Muscle of leg (tissue), 11 donors: Measurements from ENCODE around the gene LRP1B. TPM values are rescaled to one million over a fixed set of nuclear protein-coding genes. Genes with fewer than 3 reads are reported as not detected.

Experiments
- DNase-seq: peaks from one replicate; pipeline ENCODE4 v3.0.0; 2013
- H3K27ac ChIP-seq: one replicate; pipeline ENCODE4 v1.5.1; 2013; ENCODE audit warnings: mild to moderate bottlenecking, low read length, control low read depth
- H3K27me3 ChIP-seq: one replicate; pipeline ENCODE4 v1.6.1; 2013; ENCODE audit warnings: low read length; ENCODE audit not compliant: control insufficient read depth, insufficient read depth
- H3K36me3 ChIP-seq: one replicate; pipeline ENCODE4 v1.6.1; 2013; ENCODE audit warnings: low read length; ENCODE audit not compliant: control insufficient read depth, insufficient read depth
- H3K4me1 ChIP-seq: one replicate; pipeline ENCODE4 v1.6.1; 2013; ENCODE audit warnings: low read length; ENCODE audit not compliant: control insufficient read depth, insufficient read depth
- H3K4me3 ChIP-seq: one replicate; pipeline ENCODE4 v1.5.1; 2013; ENCODE audit warnings: low read length, control low read depth
- H3K9me3 ChIP-seq: replicated peaks from 2 replicates; pipeline ENCODE4 v1.6.1; 2013; ENCODE audit warnings: low read depth, low read length; ENCODE audit not compliant: control insufficient read depth
- WGBS: methylation state at CpG from one replicate; pipeline ENCODE4 v1.1.5; 2013; ENCODE audit warnings: missing lambda C conversion rate; ENCODE audit not compliant: insufficient coverage; 5-methylcytosine and 5-hydroxymethylcytosine counted together
- polyA plus RNA-seq, 8 donors: library from polyadenylated mRNA; unstranded; fragments of 120-200 nt; gene quantifications; one replicate each; pipeline versions ENCODE4 v1.2.1 to v1.2.3, GENCODE V29; 2013; ENCODE audit warnings: inconsistent platforms in 1 of 8, low replicate concordance in 1 of 8; ENCODE audit not compliant: insufficient read length in 8 of 8, insufficient read depth in 1 of 8
- total RNA-seq: library from RNA; stranded (reverse); fragments of 120-200 nt; gene quantifications from one replicate; pipeline ENCODE4 v1.2.4, GENCODE V29; 2013

Gene LRP1B
- total and polyA plus RNA-seq, 9 donors, result 0.84 to 2.3 (median 1.4) TPM

DNA sequence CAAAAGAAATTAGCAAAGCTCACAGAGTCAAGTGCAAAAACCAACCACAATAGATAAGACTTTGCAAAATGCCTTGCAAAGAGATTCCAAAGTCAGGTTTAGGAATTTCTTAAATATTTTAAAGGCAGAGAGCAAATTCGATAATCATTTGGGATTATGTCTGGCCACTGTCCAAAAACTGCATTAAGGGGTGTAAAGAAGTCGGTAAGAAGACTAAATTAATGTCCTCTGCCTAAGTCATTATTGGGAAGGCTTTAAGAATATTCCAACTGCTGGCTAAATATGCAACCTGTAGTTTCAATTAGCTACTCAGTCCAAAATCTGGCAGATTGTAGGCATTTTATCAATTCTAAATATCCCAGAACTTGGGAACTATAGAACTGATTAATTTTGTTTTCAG is 13.7 kb upstream of the LRP1B start:
- no peak for DNase-seq
- Histone ChIP-seq H3K4me3 (no peak overlapping the region), H3K27ac (no peak overlapping the region), H3K36me3 (no peaks in the 10 kb centered on the region), H3K27me3 (no peaks in the 10 kb centered on the region), H3K4me1 (no peaks in the 10 kb centered on the region), H3K9me3 (no peaks in the 10 kb centered on the region)
- WGBS, result no CpG with 5 or more reads among the region's 2 CpGs

DNA sequence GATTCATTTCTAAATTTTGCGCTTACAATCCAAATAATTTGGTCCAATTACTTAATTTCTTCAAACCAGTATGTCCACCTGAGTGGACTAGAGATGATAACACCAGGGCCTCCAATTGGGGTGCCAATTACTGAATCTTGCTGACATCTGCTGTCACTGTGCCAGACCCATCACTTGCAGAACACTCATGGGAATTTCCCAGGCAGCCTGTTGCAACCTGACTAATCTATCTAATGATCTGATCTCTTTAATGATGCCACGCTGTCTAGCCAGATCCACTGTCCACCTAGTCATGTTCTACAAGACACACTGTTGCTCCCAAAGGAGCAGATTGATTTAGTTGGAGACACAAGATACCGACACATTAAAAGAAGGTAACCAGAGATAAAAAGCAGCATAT is 11.8 kb upstream of the LRP1B start:
- Histone ChIP-seq H3K36me3 (no peaks in the 10 kb centered on the region), H3K27ac (no peak overlapping the region), H3K9me3 (no peaks in the 10 kb centered on the region), H3K4me3 (no peak overlapping the region), H3K4me1 (no peaks in the 10 kb centered on the region), H3K27me3 (no peaks in the 10 kb centered on the region)
- DNase-seq, result no peak
- WGBS, result 100% methylated on average over 1 of the region's 3 CpGs

DNA sequence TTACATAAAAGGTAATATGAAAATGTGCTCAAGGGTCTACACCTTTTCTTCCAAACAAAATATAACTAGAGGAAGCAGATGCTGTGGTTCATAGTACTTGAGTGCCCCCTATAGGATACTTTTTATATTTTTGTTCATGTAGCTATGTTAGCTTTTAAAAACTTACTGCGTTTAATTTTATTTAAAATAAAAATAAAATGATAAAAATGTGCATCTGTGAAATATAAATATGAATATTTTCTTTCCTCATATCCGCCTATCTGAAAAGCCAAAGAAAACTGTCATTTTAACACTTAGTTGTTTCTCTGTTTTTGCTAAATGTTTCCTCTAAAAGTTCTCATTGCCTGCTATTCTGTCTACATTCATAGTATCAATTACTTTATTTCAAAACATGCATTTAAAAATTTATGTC is 9.6 kb upstream of the LRP1B start:
- peak; percentile 30 for DNase-seq
- Histone ChIP-seq H3K36me3 (no peaks in the 10 kb centered on the region), H3K4me3 (no peak overlapping the region), H3K9me3 (no peaks in the 10 kb centered on the region), H3K27me3 (no peaks in the 10 kb centered on the region), H3K27ac (no peak overlapping the region), H3K4me1 (no peaks in the 10 kb centered on the region)
- WGBS, result no CpG with 5 or more reads among the region's 2 CpGs

DNA sequence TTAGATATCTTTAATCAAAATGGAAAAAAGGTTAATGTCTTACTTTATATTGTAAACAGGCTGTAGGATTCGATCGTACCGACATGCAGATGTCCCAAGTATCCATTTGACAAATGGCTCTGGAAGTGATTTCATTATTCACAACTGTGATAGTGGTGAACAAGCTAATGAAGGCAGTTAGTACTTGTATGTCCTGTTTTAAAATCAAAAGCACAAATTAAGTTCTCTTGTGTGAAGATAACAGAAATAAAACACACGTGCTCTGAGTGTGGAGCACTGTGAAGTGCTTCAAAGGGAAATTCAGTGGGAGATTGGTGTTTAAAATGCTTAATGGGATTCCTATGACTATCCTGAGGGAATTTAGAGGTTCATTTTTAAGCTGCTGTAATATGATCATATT is 8.6 kb upstream of the LRP1B start:
- no peak for DNase-seq
- Histone ChIP-seq H3K27ac (no peak overlapping the region), H3K4me3 (no peak overlapping the region), H3K4me1 (no peaks in the 10 kb centered on the region), H3K27me3 (no peaks in the 10 kb centered on the region), H3K9me3 (no peaks in the 10 kb centered on the region), H3K36me3 (no peaks in the 10 kb centered on the region)
- WGBS, result 70% methylated on average over 1 of the region's 4 CpGs

DNA sequence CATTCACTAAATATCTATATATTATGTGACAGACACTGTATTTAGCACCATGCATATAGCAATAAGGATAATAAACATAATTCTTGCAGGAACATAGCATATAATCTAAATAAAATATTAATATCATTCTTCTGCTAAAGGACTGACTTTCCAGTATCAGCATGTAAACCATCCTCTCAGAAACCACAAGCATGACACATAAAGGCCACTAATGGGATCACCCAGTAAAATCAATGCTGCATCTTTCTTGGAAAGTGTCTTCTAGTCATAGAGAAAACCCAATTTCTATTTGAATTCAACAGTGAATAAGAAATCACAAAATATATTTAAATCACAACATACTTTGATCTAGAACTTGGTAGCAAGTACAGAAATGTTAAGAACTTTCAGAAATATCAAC is 5.8 kb upstream of the LRP1B start:
- no peaks in the 10 kb centered on the region for H3K36me3 ChIP-seq
- no peak overlapping the region for H3K4me3 ChIP-seq
- no peaks in the 10 kb centered on the region for H3K9me3 ChIP-seq
- no peak for DNase-seq
- no peaks in the 10 kb centered on the region for H3K4me1 ChIP-seq
- H3K27ac ChIP-seq, result no peak overlapping the region
- peaks cover 1% of the 10 kb centered on the region for H3K27me3 ChIP-seq

- H3K4me1 ChIP-seq, result peaks cover 3% of the 10 kb centered on the region
- H3K9me3 ChIP-seq, result no peaks in the 10 kb centered on the region
- H3K4me3 ChIP-seq, result no peak overlapping the region
- no peaks in the 10 kb centered on the region for H3K36me3 ChIP-seq
- DNase-seq, result peak; percentile 16
- 40% methylated on average over 1 of the region's 3 CpGs for WGBS
- H3K27ac ChIP-seq, result no peak overlapping the region
- H3K27me3 ChIP-seq, result peaks cover 18% of the 10 kb centered on the region
Measured at GRCh38 chr2:142134911-142135310, 4.1 kb upstream of the LRP1B start.

- under 1% methylated on average over 51 of the region's 68 CpGs for whole genome bisulfite sequencing
- Histone ChIP-seq H3K27me3 (peaks cover 22% of the 10 kb centered on the region), H3K9me3 (no peaks in the 10 kb centered on the region), H3K4me3 (peak overlapping the region; percentile 47), H3K27ac (no peak overlapping the region), H3K4me1 (peaks cover 5% of the 10 kb centered on the region), H3K36me3 (no peaks in the 10 kb centered on the region)
- peak; percentile 90 for DNase-seq
Measured at GRCh38 chr2:142130111-142131009, 456 bp downstream of the LRP1B start.

GRCh38 chr2:142128105-142128504 is 2.7 kb downstream of the LRP1B start:
- no peaks in the 10 kb centered on the region for H3K9me3 ChIP-seq
- H3K27ac ChIP-seq, result no peak overlapping the region
- no peak overlapping the region for H3K4me3 ChIP-seq
- no peaks in the 10 kb centered on the region for H3K36me3 ChIP-seq
- H3K4me1 ChIP-seq, result peaks cover 5% of the 10 kb centered on the region
- DNase-seq, result no peak
- no CpG with 5 or more reads among the region's 5 CpGs for WGBS
- peaks cover 22% of the 10 kb centered on the region for H3K27me3 ChIP-seq

- no peak overlapping the region for H3K27ac ChIP-seq
- H3K27me3 ChIP-seq, result peaks cover 22% of the 10 kb centered on the region
- H3K4me3 ChIP-seq, result no peak overlapping the region
- no peak for DNase-seq
- no peaks in the 10 kb centered on the region for H3K9me3 ChIP-seq
- no peaks in the 10 kb centered on the region for H3K36me3 ChIP-seq
- peaks cover 5% of the 10 kb centered on the region for H3K4me1 ChIP-seq
Measured at GRCh38 chr2:142127248-142127647, 3.6 kb downstream of the LRP1B start.

GRCh38 chr2:142124706-142125105 is 6.1 kb downstream of the LRP1B start:
- no peaks in the 10 kb centered on the region for H3K36me3 ChIP-seq

GRCh38 chr2:142119347-142119746 is 11.5 kb downstream of the LRP1B start:
- H3K9me3 ChIP-seq, result no peaks in the 10 kb centered on the region
- H3K36me3 ChIP-seq, result no peaks in the 10 kb centered on the region
- no peaks in the 10 kb centered on the region for H3K27me3 ChIP-seq
- H3K4me1 ChIP-seq, result no peaks in the 10 kb centered on the region
- no peak for DNase-seq
- no peak overlapping the region for H3K4me3 ChIP-seq
- no peak overlapping the region for H3K27ac ChIP-seq

More at GRCh38 chr2:142124706-142125105, 6.1 kb downstream of the LRP1B start:
- Histone ChIP-seq H3K9me3 (no peaks in the 10 kb centered on the region), H3K27ac (no peak overlapping the region), H3K4me1 (peaks cover under 1% of the 10 kb centered on the region), H3K27me3 (peaks cover 3% of the 10 kb centered on the region), H3K4me3 (no peak overlapping the region)
- DNase-seq, result no peak
